Right renal cortex interstitium (tissue), 3 donors: Measurements from ENCODE around the gene SGCA. TPM values are rescaled to one million over a fixed set of nuclear protein-coding genes. Genes with fewer than 3 reads are reported as not detected.

Experiments
- DNase-seq, 3 donors: peaks; one replicate each; pipeline ENCODE4 v3.0.0-alpha.2; 2013; ENCODE audit warnings: low read depth in 3 of 3, low spot score in 2 of 3
- polyA plus RNA-seq, 3 donors: library from polyadenylated mRNA; unstranded; fragments of 120-200 nt; gene quantifications; one replicate each; pipeline ENCODE4 v1.2.1, GENCODE V29; 2013; ENCODE audit not compliant: insufficient read length in 3 of 3

The SGCA gene
- polyA plus RNA-seq, 3 donors = 0.62 to 0.85 (median 0.83) TPM

GRCh38 chr17:50219939-50220465, 54.2 kb downstream of the SGCA start:
- DNase-seq = no peak

DNA sequence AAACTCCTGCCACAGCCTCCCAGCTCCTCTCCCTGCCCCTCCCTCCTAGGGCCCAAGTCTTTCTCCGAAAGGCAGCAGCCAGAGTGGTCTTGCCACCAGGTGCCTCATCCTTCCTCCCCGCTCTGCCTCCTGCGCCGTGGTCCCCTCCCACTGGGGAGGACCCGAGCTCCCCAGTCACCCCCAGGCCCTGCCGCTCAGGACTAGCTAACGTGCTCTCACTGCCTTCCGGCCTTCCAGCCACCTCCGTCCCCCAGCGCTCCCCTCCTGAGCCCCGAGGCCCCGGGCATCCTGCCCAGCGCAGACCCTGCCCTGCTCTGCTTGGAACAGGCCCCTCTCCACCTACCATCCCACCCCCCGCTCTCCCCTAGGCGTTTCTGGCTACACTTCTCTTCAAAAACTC, 55.0 kb downstream of the SGCA start:
- DNase-seq = no peak

- no peak for DNase-seq
These were observed 55.6 kb downstream of the SGCA start for GRCh38 chr17:50221266-50221863.

DNA sequence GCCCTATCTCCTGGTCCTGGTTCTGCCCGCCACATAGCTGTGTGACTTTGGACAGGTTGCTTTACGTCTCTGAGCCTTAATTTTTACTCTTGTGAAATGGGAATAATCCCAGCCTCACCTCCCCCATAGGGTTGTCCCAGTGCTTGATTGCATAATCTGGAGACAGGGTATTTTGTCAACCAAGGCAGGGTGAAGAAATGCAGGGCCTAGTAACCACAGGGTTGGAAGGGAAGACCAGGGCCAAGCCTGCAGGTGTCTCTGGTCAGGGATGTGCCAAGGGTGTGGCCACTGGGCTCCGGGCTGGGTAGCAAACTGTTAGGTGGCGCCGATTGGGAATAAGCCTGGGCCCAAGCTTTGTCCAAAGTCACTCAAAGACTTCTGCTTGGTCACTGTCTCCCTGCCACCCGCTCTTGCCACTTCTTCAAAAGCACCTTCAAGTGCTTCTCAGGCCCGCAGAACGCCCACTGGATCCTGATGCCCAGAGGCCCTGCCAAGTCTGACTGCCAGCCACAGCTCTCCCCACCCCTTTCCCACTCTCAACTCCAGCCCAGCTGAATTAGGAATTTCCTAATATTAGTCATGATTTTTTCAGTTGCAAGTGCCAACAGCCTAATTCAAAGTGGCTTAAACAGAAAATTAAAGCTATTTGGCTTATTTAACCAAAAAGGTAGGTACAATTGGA, 56.2 kb downstream of the SGCA start:
- no peak for DNase-seq

GRCh38 chr17:50222922-50223321, 57.1 kb downstream of the SGCA start:
- DNase-seq = no peak

Other genes starting within 250 kb of the SGCA start
- under 1 TPM; 0.28 to 0.61 (median 0.39) TPM for gene DLX4, start 196.8 kb upstream of the SGCA start, polyA plus RNA-seq
- gene DLX3, start 170.8 kb upstream of the SGCA start, polyA plus RNA-seq = 1 to 10 TPM in 2 of 3 donors, under 1 TPM in 1; 0.64 to 2.0 (median 1.4) TPM
- gene ITGA3, start 109.9 kb upstream of the SGCA start, polyA plus RNA-seq = 100 to 1,000 TPM in 1 of 3 donors, 10 to 100 TPM in 2; 89.8 to 104 (median 95.0) TPM
- gene PDK2, start 70.7 kb upstream of the SGCA start, polyA plus RNA-seq = 100 to 1,000 TPM; 118 to 135 (median 127) TPM
- 10 to 100 TPM; 11.0 to 12.2 (median 12.1) TPM for gene SAMD14, start 35.8 kb upstream of the SGCA start, polyA plus RNA-seq
- 10 to 100 TPM; 40.3 to 46.4 (median 44.3) TPM for gene PPP1R9B, start 15.3 kb upstream of the SGCA start, polyA plus RNA-seq
- gene COL1A1, start 35.6 kb downstream of the SGCA start, polyA plus RNA-seq = 100 to 1,000 TPM; 367 to 390 (median 375) TPM
- 1 to 10 TPM; 1.6 to 2.8 (median 1.9) TPM for gene TMEM92, start 108.5 kb downstream of the SGCA start, polyA plus RNA-seq
- 10 to 100 TPM; 15.5 to 16.7 (median 15.8) TPM for gene XYLT2, start 180.1 kb downstream of the SGCA start, polyA plus RNA-seq
- 10 to 100 TPM; 70.7 to 81.5 (median 80.0) TPM for gene MRPL27, start 207.2 kb downstream of the SGCA start, polyA plus RNA-seq
- gene EME1, start 207.2 kb downstream of the SGCA start, polyA plus RNA-seq = 1 to 10 TPM; 7.1 to 9.4 (median 8.5) TPM
- 10 to 100 TPM; 60.9 to 64.9 (median 64.6) TPM for gene LRRC59, start 231.5 kb downstream of the SGCA start, polyA plus RNA-seq